ENCODE measurements around the gene EPS8L1.

DNA sequence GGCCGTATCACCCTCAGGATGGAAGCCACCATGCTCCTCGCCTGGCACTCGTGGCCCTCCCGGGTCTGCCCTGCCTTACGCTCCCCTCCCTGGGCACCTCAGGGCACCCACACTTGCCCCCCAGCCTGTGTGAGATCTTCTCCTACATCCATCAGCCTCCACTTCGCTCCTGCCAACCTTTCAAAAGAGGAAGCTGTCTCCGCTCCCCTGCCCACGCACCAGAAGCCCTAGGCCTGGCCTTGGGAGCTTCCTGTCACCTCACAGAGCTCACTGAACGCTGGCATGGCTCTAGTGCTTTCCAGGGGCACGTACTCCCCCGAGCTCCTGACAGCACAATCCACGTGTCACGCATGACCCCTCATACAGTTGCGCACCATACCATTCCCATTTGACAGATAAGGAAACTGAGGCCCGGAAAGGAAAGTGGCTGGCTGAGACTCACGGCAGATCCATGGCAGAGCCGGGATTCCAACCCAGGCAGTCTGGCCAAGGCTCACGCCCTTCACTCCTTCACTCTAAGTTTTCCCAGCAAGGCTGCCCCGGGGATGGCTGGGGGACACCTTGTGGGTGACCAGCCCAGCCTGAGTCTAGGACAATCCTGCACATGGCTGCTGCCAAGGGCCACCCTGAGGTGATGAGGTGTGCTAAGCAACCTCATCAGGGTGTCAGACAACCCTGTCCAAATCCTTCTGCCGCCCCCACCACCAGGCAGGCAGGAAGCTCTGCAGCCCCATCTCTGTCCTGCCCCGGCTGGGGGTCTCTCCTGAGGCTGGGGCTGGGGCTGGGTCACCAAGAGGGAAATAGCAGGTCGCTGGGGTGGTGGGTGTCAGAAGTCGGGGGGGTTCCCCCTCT, 22.4 kb downstream of the EPS8L1 start:
- TF ChIP-seq, protein P1, sequence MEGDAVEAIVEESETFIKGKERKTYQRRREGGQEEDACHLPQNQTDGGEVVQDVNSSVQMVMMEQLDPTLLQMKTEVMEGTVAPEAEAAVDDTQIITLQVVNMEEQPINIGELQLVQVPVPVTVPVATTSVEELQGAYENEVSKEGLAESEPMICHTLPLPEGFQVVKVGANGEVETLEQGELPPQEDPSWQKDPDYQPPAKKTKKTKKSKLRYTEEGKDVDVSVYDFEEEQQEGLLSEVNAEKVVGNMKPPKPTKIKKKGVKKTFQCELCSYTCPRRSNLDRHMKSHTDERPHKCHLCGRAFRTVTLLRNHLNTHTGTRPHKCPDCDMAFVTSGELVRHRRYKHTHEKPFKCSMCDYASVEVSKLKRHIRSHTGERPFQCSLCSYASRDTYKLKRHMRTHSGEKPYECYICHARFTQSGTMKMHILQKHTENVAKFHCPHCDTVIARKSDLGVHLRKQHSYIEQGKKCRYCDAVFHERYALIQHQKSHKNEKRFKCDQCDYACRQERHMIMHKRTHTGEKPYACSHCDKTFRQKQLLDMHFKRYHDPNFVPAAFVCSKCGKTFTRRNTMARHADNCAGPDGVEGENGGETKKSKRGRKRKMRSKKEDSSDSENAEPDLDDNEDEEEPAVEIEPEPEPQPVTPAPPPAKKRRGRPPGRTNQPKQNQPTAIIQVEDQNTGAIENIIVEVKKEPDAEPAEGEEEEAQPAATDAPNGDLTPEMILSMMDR (conservative IDR thresholded peaks at IDR 0.05; ENCODE audit: low read depth, low read length) = no peak
- TF ChIP-seq RCOR1 (IDR thresholded peaks at IDR 0.05; ENCODE audit: insufficient replicate concordance, low read length) (no peak), RFX5 (IDR thresholded peaks at IDR 0.05; ENCODE audit: low read depth, low read length) (no peak), MAZ (IDR thresholded peaks at IDR 0.05; ENCODE audit: borderline replicate concordance, low read depth, low read length) (no peak), POLR2A (IDR thresholded peaks at IDR 0.05; ENCODE audit: low read depth, low read length) (no peak), CEBPB (IDR thresholded peaks at IDR 0.05; ENCODE audit: low read depth, low read length) (no peak)
- TF ChIP-seq, protein P2, sequence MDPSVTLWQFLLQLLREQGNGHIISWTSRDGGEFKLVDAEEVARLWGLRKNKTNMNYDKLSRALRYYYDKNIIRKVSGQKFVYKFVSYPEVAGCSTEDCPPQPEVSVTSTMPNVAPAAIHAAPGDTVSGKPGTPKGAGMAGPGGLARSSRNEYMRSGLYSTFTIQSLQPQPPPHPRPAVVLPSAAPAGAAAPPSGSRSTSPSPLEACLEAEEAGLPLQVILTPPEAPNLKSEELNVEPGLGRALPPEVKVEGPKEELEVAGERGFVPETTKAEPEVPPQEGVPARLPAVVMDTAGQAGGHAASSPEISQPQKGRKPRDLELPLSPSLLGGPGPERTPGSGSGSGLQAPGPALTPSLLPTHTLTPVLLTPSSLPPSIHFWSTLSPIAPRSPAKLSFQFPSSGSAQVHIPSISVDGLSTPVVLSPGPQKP (IDR thresholded peaks at IDR 0.05; ENCODE audit: borderline replicate concordance, low read depth, low read length) = no peak
